COLO668 (cell line): ENCODE results near the gene PPM1J.
A peak's percentile ranks its signal among the peaks of the same experiment; 100 is the strongest.
"Not testable (repeated sequence)": the region's sequence is repeated elsewhere in the genome, so short reads cannot be mapped to it uniquely, and the experiment has no call there.

Experiments used
- DNase-seq: peaks from one replicate; lab custom pipeline; 2025; ENCODE audit not compliant: unreplicated experiment; lab: John Stamatoyannopoulos, UW

The PPM1J gene, protein sequence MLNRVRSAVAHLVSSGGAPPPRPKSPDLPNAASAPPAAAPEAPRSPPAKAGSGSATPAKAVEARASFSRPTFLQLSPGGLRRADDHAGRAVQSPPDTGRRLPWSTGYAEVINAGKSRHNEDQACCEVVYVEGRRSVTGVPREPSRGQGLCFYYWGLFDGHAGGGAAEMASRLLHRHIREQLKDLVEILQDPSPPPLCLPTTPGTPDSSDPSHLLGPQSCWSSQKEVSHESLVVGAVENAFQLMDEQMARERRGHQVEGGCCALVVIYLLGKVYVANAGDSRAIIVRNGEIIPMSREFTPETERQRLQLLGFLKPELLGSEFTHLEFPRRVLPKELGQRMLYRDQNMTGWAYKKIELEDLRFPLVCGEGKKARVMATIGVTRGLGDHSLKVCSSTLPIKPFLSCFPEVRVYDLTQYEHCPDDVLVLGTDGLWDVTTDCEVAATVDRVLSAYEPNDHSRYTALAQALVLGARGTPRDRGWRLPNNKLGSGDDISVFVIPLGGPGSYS

DNA sequence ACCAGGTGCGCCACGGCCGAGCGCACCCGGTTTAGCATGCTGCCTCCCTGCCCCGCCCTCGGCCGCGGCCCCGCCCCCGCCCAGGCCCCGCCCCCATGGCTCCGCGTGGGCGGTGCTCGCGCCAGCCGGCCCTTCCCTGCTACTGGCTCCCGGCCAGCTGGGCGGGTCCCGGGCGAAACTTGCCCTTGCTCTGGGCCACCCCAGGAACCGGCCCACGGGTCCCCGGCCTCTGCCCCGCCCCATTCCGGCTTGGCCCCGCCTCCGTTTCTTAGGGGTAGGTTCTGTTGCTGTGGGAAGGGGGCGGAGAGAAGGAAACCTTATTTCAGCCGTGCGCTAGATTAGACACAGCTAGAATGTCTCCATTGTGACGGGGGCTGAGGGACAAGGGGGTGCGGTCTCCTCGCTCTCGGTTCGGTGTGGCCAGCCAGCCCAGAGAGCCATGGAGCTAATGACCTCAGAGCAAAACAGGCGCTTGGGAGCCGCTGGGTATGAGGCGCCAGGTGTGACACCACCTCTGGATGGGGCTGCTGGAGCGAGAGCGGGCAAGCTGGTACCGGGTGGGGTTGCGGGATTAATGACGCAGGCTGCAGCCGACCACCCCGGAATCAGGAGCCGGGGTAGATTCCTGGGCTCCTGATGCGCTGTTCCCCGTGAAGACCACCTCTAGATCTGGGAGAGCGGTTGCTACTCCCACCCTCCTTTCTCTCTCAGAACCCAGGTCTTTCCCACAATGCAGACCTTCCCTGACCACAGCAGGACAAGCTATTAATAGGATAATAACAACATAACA, at the start of gene PPM1J:
TSS of gene PPM1J (minus strand) at position 69 of the 790 bp plus-strand sequence. CDS start at position 38, 31 bp downstream.
- DNase-seq: peak; percentile 84

DNA sequence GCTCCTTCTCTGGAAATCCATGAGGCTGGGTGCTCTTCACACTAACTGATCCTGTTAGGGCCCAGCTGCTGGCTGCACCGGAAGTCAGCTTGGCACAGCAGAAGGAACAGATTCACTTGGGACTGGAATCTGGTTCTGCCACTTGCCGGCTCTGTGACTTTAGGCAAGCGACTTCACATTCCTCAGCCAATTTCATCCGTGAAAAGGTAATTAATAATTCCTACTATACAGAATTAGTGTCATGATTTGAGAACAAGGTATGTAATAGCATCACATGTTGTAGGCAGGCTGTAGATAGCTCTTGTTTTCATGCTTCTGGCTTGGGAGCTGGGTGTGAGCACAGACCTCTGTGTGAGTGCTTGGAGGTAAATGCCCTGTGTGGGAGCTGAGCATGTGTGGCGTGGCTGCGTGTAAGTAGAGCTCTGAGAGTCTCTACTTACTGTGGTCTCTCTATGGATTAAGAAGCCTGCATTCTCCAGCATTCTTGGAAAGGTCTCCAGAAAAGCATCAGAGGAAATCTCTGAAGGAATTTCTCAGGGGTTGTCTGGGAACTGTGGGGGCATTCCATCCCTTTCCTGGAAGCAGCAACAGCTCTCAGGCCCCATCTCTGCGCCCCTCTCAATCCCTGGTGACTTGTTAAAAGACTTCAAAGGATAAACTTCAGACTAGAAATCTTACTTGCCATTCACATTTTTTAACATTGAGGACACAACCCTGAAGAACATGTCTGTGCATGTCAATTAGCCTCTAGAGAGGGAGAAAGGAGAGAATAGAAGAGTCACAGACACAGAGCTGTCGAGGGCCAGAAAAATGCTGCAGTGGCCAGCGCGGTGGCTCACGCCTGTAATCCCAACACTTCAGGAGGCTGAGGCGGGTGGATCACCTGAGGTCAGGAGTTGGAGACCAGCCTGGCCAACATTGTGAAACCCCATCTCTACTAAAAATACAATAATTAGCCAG, 47.7 kb upstream of the PPM1J start:
- no peak for DNase-seq

DNA sequence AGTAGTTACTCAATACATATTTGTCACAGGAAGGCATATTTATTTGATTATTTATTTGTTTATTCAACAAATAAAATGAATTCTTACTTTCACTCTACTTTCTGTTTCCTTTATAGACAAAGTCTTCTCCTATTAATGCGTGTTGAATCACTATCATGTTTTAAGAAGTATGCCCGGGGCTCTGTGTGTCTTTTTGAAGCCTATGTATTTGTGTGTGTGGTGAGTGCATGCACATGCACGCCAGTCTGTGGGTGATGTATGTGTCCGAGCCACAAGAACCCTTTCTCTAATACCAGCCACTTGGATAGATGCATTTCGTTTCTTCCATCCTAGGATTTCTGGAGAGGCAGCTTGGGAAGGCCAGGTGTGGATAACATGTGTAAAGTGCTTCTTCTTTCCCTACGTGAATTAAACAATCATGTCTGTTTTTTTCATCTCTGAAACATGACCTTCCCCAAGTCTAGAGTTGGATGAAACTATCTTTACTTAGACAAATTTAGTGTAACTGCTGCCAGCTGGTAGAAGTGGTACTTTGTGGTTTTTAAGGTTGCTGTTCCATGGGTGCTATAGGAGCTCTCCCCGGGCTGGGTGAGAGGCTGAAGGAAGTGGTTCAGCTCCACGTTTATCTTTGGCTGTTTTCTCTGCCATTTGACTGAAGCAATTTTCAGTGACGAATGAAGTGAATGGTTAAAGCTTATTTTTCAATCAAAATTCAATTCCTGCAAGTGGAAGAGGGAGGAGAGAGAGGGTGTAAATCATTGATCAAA, 46.8 kb upstream of the PPM1J start:
- DNase-seq: no peak

DNA sequence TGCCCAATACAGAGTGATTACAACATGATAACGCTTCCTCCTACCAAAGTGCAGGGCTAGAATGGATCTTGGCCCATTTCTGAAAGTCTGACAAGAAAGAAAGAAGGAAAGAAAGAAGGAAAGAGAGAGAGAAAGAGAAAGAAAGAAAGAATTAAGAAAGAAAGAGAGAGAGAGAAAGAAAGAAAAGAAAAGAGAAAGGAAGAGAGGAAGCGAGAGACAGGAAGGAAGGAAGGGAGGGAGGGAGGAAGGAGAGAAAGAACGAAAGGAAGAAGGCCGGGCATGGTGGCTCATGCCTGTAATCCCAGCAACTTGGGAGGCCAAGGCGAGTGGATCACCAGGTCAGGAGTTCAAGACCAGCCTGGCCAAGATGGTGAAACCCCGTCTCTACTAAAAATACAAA, 44.1 kb upstream of the PPM1J start:
- DNase-seq: no peak

DNA sequence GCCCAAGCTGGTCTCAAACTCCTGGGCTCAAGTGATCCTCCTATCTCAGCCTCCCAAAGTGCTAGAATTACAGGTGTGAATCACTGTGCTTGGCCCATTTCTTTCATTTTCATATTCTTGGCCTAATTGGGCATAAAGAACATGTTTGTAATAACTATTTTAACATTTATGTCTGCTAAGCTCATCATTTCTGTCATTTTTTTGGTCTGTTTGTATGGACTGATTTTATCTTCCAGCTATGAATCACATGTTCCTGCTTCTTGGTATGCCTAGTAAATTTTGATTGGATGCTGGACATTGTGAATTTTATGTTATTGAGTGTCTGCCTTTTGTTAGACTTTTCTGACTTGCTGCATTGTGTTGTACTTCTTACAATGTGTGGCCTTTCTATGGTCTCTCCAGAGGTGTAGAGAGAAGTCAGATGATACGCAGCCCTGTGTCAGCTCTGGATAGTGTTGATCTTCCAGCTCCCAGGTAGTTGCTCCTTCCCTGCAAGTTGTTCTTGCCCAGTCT, 39.0 kb upstream of the PPM1J start:
- no peak for DNase-seq

DNA sequence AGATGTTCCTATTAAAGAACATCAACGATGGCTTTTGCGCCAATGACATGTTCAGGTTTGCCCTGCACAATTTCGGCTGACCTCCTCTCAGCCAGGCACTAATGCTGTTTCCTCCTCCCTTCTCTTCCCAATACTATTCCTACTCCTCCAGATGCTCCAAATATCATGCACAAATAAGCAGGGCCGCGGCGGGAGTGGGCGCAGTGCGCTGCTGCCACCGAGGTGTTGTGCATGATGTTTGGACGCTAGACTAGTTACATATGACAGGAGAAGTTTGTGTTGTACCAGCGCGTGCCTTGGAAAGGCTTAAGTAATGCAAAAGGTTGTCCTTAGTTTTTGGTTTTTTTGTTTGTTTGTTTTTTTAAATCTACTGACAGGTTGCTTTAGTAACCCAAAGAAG, 33.3 kb upstream of the PPM1J start:
- DNase-seq: no peak

DNA sequence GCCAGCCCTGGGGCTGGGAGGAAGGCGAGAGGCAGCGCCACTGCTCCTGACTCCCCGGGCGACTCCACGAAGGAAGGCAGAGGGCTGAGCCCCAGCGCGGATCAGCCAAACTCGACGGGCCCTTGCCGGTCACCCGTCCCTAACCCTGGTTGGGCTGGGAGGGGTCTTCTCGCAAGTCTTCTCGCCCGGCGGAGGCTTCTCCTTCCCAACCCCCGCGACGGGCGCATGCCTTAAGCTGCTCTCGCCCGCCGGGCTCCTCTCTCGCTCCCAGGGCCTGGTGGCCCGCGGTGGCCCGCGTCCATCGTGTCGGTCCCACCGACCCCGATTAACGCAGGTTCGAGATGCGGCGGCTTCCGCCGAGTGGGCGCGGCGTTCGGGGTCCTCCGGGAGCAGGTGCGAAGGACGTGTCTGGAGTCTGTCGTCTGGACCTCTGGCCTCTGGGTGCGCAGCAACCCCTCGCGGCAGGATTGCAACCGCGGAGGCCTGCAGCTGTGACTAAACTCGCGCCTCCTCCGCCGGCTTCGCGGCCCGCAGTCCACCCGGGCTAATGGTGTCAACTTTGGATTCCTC, 29.0 kb upstream of the PPM1J start:
- DNase-seq: no peak

DNA sequence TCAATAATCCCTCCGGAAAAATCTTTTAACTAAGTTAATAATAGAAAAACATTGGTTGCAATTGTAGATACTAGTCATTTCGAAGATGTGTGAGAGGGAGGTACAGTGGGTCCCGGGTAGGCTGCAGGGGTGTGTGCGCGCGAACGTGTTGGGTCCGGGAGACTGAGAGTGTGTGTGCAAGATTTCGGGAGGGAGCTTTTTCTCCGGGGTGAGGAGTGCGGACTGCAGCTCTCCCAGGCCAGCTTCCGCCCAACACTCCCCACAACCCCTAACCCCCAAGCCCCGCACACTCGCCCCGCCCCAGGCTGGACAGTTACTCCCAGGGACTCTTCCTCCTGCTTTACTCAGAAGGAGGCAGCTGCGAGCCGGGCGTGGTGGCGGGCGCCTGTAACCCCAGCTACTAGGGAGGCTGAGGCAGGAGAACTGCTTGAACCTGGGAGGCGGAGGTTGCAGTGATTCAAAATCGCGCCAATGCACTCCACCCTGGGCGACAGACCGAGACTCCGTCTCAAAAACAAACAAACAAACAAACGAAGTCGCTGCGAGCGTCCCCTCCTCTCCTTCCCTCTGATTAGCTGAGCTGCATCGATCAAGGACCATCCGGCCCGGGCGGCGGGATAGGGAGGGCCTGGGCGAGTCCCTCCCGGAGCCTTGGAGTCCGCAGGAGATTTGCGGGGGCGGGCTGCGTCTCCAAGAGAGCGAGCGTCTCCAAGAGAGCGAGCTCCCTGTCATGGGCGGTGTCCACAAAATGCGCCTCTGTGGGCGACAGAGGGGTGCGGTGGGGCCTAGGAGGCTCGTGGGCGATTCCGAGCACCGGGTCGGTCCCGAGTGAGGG, 28.3 kb upstream of the PPM1J start:
- DNase-seq: no peak

DNA sequence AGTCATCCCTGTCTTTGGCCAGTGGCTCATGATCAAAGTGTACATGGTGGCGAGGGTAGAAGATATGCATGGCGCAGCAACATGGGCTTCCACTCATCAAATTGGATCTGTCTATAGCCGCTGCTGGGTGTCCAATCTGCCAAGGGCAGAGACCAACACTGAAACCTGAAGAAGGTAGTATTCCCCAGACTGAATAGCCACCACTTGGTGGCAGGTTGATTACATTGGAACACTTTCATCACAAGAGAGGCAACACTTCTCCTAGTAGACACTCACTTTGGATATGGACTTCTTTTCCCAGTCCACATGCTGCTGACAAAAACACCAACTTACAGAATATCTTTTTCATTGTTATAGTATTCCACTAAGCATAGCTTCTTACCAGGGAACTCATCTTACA, 22.4 kb upstream of the PPM1J start:
- no peak for DNase-seq

DNA sequence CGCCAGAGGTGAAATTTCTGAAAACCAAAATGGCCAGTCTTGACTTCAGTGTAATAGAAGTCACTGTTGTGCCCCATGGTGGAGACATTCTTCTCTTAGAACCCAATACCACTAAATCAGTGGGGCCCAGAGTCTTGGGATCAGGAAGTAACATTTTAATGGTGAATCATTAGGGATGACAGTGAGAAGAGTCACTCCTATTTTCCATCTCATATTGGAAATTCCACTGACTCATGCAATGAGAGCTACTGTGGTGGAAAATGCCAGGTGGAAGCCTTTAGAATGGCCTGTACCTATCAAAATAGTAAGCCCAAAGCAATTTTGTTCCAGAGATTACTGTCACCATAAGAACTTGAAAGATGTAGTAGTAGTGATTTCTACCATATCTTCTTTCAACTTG, 20.6 kb upstream of the PPM1J start:
- no peak for DNase-seq

DNA sequence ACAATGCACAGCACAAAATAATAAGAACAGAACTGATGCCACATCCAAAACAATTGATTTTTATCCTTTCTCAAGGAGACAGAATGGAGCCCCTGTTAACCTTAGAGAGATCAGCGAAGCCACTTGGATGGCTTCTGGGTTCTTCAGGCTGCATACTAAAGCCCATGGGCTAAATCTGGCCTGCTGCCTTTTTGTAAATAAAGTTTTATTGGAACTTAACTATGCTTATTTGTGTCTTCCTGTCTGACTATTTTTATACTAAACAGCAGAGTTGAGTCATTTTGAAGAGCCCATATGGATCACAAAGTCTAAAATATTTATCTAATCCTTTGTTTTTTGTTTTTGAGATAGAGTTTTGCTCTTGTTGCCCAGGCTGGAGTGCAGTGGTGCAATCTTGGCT, 16.3 kb upstream of the PPM1J start:
- no peak for DNase-seq

DNA sequence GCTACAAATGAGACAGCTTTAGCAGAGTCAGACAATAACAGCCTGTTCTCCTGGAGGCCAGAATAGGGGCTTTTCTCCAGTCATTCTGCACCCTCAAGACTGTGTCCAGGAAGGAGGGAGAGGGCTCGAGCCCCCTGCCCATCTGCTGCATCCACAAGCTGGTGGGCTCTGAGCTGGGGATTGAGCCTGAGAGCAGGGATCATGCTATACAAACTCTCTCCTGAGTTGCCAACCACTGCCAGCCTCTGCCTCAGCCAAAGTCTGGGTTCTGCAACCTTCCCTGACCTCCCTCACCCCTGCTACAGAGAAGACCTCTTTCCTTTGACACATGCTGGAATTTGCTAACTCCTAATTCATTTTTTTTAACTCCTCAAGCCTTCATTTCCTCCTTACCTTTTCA, 14.8 kb upstream of the PPM1J start:
- no peak for DNase-seq

DNA sequence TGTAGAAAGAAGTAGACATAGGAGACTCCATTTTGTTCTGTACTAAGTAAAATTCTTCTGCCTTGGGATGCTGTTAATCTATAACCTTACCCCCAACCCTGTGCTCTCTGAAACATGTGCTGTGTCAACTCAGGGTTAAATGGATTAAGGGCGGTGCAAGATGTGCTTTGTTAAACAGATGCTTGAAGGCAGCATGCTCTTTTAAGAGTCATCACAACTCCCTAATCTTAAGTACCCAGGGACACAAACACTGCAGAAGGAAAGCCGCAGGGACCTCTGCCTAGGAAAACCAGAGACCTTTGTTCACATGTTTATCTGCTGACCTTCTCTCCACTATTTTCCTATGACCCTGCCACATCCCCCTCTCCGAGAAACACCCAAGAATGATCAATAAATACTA, 13.9 kb upstream of the PPM1J start:
- DNase-seq: not testable (repeated sequence)

DNA sequence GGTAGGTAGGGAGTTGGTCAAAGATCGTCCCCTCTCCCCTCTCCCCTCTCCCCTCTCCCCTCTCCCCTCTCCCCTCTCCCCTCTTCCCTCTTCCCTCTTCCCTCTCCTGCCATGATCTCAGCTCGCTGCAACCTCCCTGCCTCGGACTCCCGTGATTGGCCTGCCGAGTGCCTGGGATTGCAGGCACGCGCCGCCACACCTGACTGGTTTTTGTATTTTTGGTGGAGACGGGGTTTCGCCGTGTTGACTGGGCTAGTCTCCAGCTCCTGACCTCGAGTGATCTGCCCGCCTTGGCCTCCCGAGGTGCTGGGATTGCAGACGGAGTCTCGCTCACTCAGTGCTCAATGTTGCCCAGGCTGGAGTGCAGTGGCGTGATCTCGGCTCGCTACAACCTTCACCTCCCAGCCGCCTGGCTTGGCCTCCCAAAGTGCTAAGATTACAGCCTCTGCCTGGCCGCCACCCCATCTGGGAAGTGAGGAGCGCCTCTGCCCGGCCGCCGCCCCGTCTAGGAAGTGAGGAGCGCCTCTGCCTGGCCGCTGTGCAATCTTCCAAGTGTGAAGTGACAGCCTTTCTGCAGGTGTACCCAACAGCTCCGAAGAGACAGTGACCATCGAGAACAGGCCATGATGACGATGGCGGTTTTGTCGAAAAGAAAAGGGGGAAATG, 13.3 kb upstream of the PPM1J start:
- DNase-seq: not testable (repeated sequence)

DNA sequence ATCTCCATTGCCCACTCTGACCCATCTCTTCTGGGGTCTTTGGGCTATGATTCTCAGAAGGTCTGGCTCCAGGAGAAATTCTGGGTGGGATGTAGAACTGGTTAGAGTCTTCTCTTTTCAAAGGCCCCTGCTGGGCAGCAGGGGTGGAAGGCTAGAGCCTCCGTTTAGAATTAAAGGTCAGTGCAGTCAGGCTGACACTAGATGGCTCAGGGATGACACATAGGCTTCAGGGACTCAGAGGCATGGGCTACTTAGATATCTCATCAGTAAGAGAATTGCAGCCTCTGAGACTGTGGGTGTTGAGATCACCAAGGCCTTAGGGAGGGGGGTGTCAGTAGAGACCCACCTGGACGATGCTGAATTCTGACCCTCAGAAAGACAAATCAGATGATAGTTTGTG, 12.6 kb upstream of the PPM1J start:
- no peak for DNase-seq

DNA sequence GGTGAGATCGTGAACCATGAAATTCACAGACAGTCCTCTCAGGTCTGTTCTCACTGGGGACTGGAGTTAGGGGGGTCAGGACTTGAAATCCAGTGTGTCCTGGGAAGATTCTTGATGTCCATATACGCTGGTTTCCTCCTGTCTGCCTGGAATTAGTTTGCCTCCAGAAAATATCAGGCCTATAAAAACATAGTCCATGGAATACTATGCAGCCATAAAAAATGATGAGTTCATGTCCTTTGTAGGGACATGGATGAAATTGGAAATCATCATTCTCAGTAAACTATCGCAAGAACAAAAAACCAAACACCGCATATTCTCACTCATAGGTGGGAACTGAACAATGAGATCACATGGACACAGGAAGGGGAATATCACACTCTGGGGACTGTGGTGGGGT, 9.1 kb upstream of the PPM1J start:
- DNase-seq: not testable (repeated sequence)

DNA sequence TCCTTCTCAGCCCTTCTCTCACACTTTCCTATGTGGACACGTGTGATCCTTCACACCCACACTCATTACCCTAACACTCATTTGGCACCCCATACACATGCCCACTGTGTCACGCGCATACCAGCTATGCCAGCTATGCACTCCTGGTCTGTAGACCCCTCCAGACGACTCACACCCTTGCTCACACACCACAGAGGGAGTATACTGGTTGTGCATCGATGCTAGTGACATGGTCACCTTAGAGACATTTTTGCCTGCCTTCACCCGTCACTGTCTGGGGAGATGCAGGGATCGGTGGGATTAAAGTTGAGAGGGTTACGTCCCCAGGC, 8.3 kb upstream of the PPM1J start:
- no peak for DNase-seq
